Uterus (tissue), 2 donors: ENCODE results near the gene DCAF10.

Experiments used
- POLR2A ChIP-seq, 2 donors: fragments of 450-650 bp; IDR thresholded peaks; one replicate each; pipeline ENCODE4 v1.6.1; 2016; ENCODE audit warnings: antibody characterized with exemption in 2 of 2, mild to moderate bottlenecking in 1 of 2, moderate library complexity in 1 of 2
- TF ChIP-seq, protein P1 (sequence below), 4 experiments: fragments of 200-600 bp in 2 of 4; fragments of 450-650 bp in 2 of 4; sonication (generic) in 2 of 4; IDR thresholded peaks; one replicate each; pipeline ENCODE4 v1.5.1; 2016 to 2019; ENCODE audit warnings: antibody characterized with exemption in 4 of 4, mild to moderate bottlenecking in 2 of 4, moderate library complexity in 1 of 4

DNA sequence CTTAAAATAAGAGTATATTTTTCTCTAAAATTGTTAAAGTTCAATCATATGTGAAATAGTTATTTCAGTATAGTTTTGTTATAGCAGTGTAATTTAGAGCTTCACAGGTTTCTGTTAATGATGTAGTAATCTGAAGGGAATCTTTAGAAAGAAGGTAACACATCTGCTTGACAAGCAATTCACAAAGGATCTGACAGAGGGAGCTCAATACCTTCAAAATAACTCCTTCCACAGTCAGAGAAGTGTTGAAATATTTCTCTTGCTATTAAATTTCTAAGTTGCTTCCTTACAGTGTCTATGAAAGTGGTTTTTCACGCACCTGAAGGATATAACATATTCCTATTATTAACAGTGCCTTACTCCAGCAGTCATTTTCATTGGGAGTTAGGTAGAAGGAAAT, 58.4 kb downstream of the DCAF10 start:
- TF ChIP-seq, protein P1, sequence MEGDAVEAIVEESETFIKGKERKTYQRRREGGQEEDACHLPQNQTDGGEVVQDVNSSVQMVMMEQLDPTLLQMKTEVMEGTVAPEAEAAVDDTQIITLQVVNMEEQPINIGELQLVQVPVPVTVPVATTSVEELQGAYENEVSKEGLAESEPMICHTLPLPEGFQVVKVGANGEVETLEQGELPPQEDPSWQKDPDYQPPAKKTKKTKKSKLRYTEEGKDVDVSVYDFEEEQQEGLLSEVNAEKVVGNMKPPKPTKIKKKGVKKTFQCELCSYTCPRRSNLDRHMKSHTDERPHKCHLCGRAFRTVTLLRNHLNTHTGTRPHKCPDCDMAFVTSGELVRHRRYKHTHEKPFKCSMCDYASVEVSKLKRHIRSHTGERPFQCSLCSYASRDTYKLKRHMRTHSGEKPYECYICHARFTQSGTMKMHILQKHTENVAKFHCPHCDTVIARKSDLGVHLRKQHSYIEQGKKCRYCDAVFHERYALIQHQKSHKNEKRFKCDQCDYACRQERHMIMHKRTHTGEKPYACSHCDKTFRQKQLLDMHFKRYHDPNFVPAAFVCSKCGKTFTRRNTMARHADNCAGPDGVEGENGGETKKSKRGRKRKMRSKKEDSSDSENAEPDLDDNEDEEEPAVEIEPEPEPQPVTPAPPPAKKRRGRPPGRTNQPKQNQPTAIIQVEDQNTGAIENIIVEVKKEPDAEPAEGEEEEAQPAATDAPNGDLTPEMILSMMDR (IDR thresholded peaks at IDR 0.05) = no peak
- no peak for TF ChIP-seq POLR2A (IDR thresholded peaks at IDR 0.05)
